Activated T-helper 1 cell treated with Interleukin-2 at 50 U/mL for 16 hours (primary cell): ENCODE measurements around the gene NFE2L3.
"Not testable (repeated sequence)": the region's sequence is repeated elsewhere in the genome, so short reads cannot be mapped to it uniquely, and the experiment has no call there.

ENCODE experiments used
- DNase-seq: peaks from one replicate; pipeline ENCODE4 v3.0.0-alpha.2; 2020; ENCODE audit warnings: low read depth

Gene NFE2L3

DNA sequence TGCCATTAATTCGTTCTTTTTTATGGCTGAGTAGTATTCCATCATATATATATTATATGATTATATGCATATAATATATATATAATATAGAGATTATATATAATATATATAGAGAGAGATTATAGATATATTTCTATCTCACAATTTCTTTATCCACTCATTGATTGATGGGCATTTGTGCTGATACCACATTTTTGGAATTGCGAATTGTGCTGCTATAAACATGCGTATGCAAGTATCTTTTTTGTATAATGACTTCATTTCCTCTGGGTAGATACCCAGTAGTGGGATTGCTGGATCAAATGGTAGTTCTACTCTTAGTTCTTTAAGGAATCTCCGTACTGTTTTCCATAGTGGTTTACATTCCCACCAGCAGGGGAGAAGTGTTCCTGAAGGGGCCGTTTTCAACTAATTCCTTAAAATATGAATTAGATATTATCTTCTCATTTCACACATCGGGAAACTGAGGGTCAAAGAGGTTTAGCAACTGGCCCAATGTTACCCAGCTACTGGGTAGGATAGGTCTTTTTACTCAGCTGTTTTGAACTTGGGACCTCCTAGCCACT, 16.5 kb downstream of the NFE2L3 start:
- DNase-seq = no peak

DNA sequence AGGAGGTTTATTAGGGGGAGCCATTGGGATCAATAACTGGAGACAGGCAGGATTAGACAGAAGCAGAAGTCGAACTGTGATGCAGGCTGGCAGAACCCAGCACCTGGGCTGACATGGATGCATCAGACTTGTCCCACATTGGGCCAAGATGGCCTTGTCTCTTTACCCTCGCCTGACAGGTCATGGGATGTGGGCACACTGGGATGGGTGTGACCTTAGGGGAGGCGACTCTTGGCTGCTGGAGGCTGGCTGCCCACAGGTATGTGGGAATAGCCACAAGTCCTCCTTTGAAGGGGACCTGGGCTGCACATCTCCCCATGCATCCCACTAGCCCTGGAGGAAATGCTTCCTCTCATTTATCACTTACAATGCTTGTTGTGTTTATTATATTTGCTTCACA, 17.3 kb downstream of the NFE2L3 start:
- no peak for DNase-seq

DNA sequence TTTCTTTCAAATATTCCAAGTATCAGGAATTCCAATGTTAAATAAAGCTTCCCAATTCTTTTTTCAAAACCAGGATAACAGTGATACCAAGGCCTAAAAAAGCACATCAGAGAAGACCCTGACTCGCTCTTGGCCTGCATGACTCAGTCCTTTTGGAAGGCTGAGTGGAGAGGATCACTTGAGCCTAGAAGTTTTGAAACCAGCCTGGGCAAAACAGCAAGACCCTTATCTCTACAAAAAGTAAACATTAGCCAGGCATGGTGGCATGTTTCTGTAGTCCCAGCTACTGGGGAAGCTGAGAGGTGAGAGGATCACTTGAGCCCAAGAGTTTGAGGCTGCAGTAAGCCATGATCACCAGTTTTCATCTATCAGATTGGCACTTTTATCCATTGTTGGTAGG, 18.7 kb downstream of the NFE2L3 start:
- DNase-seq = no peak

DNA sequence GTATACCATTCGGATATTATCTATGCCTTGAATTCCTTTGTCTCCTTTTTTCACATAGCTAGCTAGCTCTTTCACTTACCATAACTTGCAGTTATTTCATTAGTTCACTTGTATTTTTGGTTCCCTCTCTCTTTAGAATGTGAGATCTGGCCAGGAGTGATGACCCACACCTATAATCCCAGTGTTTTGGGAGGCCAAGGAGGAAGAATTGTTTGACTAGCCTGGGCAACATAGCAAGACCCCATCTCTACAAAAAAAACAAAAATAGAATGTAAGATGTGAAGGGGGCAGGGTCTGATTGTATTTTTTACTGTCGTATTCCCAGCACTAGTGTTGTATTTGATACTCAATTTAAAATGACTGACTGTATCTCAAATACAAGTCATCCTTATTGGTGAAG, 19.6 kb downstream of the NFE2L3 start:
- DNase-seq = no peak

DNA sequence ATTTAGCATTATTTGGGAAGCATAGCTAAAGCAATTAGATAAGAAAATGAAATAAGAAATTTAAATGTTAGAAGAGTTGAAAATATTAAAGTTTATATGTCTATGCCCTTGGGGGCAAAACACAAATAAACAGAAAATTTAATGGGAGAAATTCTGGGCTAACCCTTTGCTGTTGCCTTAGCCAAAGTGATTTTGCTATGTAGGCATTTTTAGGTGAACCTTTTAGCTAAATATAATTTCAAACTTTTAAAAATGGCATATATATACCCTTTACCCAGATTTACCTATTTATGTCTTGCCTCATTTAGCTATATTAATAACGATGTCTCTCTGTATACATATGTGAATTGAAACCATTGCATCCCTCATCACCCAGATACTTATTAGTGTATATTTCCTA, 20.1 kb downstream of the NFE2L3 start:
- DNase-seq = no peak

DNA sequence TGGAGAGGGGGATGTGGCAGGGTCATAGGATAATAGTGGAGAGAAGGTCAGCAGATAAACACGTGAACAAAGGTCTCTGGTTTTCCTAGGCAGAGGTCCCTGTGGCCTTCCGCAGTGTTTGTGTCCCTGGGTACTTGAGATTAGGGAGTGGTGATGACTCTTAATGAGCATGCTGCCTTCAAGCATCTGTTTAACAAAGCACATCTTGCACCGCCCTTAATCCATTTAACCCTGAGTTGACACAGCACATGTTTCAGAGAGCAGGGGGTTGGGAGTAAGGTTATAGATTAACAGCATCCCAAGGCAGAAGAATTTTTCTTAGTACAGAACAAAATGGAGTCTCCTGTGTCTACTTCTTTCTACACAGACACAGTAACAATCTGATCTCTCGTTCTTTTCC, 23.9 kb downstream of the NFE2L3 start:
- not testable (repeated sequence) for DNase-seq

DNA sequence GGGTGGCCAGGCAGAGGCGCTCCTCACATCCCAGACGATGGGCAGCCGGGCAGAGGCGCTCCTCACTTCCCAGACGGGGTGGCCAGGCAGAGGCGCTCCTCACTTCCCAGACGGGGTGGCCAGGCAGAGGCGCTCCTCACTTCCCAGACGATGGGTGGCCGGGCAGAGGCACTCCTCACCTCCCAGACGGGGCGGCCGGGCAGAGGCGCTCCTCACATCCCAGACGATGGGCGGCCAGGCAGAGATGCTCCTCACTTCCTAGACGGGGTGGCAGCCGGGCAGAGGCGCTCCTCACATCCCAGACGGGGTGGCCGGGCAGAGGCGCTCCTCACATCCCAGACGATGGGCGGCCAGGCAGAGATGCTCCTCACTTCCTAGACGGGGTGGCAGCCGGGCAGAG, 24.7 kb downstream of the NFE2L3 start:
- DNase-seq = not testable (repeated sequence)

DNA sequence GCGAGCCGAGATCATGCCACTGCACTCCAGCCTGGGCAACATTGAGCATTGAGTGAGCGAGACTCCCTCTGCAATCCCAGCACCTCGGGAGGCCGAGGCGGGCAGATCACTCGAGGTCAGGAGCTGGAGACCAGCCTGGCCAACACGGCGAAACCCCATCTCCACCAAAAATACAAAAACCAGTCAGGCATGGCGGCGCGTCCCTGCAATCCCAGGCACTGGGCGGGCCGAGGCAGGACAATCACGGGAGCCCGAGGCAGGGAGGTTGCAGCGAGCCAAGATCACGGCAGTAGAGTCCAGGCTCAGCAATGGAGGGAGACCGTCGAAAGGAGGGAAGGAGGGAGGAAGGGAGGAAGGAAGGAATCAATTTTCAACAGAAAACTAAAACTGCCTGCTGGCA, 25.3 kb downstream of the NFE2L3 start:
- not testable (repeated sequence) for DNase-seq

DNA sequence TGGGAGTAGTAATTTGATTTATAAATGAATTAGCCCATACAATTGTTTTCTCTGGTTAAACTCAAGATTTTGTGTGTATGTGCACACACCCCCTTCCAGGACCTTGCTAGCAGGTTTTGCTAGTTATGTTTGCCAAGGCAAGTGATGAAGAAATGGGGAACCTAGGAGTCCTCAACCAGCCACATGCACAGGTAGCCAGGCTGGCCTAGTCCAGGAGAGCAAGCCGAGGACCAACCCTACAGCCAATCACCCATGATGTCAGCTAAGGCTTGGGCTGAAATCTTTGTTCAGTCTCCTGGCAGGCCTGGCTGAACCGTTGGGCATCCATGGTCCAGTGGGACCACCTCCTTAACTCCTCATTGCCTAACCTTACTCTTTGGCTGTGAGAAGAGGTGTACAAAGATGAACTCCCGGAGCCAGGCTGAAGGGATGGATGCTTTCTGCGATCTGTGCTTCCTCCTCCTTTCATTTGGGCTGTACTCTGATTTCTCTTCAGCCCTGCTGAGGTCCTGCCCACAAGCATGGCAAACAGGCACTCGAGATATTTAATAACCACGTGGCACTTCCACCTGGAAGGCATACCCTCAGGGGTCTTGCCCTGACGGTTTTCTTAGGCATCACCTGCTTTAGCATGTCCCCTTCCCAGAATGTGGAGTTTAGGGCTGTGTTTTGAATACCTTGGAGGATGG, 26.4 kb downstream of the NFE2L3 start:
- DNase-seq = no peak

DNA sequence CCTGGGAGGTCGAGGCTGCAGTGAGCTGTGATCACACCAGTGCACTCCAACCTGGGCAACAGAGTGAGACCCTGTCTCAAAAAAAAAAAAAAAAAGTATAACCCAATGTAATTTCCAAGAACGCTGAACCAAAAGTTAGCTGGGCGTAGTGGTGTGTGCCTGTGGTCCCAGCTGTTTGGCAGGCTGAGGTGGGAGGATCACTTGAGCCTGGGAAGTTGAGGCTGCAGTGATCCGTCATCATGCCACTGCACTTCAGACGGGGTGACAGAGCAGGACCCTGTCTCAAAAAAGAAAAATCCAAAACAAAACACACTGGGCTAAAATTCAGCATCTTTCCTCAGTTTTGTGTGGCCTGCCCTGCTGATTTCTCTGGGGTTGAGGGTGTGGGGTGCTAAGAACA, 27.4 kb downstream of the NFE2L3 start:
- no peak for DNase-seq

DNA sequence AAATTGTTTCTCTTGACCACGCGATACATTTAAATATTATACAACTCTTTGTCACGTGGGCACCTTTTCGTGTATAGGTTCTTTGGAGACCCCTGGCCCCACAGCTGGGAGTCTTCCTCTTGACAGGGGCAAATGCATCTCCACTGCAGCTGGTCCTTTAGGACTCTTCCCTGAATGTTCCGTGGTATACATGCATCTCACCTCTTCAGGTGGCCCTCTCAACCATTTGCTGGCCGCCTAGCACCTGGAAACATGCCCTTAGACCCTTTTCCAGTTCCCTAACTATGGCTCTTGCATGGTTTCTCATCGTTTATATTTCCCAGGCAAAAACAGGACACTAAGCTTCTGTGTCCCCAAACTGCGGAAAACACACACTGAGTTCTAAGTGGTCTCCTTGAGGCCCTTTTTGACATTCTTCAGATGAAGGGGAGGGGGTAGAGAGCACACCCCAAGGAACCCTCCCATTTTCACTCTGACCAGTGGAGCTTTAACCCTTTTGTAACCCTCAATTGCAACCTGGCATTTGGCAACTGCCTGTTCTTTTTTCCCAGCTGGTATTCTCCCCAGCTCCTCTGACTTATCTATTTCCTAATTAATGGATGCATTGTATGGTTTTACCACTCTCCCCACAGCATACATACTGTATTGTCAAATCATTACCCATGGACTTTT, 28.0 kb downstream of the NFE2L3 start:
- DNase-seq = no peak

DNA sequence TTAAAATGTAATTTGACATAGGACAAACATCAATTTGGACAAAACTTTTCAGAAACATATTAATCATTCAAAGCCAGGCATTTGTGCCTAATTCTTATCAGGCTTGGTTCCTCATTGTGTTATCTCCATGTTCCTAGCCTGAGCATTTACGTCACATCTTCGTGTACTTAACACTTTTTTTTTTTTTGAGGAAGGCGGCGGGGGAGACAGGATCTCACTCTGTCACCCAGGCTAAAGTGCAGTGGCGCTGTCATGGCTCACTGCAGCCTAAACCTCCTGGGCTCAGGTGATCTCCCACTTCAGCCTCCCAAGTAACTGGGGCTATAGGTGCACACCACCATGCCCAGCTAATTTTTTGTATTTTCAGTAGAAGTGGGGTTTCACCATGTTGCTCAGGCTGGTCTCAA, 28.8 kb downstream of the NFE2L3 start:
- DNase-seq = no peak

DNA sequence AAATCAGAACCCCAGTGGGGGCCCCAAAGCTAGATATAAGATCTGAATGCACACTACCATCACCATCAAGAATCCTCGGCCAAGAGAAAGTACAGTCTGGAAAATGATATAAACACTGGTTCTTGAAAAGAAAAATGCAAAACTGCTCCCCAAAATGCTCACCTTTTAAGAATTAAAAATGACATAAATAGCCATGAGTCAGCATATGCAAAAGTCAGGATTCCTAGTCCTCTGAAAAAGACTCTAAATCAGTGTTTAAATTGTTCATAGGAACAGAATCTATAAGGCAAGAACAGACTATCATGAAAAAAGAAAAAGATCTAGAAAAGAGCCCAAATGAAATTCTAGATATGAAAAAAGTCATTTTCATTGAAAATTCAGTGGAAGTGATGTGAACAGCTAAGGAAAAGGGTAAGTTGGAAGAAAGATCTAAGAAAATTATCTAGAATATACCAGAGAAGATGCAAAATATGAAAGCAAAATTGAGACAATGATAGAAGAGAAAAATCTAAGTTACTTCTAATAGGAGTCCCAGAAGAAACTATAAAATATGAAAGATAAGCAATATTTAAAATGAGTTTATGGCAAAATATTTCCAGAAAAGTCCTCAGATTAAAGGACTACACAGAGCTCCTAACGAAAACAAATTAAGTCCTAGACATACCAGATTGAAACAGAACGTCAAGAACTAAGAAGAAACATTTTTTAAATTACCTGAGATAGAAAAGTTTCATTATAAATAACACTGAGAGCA, 29.7 kb downstream of the NFE2L3 start:
- no peak for DNase-seq

DNA sequence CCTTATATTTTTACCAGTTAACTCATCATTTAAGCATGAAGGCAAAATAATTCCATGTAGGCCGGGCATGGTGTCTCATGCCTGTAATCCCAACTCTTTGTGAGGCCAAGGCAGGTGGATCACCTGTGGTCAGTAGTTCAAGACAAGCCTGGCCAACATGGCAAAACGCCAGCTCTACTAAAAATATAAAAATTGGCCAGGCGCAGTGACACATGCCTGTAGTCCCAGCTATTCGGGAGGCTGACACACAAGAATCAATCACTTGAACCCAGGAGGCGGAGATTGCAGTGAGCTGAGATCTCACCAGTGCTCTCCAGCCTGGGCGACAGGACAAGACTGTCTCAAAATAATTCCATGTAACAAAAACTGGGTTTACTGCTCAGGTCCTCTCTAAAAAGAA, 30.3 kb downstream of the NFE2L3 start:
- DNase-seq = no peak

DNA sequence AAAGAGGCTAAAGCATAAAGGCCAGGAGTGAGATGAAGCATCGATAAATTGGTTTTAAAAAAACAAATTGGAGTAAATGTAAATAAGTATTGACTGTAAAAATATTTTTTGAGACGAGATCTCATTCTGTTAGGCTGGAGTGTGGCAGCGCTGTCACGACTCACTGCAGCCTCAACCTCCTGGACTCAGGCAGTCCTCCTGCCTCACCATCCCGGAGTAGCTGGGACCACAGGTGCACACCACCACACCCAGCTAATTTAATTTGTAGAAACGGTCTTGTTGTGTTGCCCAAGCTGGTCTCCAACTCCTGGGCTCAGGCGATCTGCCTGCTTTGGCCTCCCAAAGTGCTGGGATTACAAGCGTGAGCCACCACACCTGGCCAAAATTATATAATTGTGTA, 30.7 kb downstream of the NFE2L3 start:
- no peak for DNase-seq

DNA sequence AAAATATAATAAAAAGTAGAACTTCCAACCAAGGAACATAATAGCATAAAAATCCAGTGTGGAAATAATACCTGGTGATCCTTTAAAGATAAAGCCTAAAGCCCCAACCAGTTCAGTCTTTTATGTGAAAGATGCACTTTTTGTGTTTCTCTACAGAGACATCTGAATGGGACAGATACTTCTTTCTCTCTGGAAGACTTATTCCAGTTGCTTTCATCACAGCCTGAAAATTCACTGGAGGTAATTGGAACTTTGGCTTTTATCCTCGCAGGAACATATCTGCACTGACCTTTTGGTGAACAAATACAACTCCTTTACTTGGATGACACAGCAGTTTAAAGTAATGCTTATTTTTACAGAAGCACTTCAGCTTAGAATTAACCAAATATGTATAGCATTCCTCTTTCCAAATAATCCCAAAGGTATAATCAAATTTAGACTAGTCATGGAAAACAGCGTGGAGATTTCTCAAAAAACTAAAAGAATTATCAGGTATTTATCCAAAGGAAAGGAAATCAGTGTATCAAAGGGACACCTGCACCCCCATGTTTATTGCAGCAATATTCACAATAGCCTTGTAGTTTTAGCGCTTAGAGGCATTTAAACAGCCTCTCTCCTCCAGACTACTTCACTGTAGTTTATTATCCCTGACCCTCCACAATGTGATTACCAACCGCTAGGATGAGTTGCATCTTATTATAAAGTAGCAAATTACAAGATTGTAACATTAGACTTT, 31.7 kb downstream of the NFE2L3 start:
- no peak for DNase-seq

DNA sequence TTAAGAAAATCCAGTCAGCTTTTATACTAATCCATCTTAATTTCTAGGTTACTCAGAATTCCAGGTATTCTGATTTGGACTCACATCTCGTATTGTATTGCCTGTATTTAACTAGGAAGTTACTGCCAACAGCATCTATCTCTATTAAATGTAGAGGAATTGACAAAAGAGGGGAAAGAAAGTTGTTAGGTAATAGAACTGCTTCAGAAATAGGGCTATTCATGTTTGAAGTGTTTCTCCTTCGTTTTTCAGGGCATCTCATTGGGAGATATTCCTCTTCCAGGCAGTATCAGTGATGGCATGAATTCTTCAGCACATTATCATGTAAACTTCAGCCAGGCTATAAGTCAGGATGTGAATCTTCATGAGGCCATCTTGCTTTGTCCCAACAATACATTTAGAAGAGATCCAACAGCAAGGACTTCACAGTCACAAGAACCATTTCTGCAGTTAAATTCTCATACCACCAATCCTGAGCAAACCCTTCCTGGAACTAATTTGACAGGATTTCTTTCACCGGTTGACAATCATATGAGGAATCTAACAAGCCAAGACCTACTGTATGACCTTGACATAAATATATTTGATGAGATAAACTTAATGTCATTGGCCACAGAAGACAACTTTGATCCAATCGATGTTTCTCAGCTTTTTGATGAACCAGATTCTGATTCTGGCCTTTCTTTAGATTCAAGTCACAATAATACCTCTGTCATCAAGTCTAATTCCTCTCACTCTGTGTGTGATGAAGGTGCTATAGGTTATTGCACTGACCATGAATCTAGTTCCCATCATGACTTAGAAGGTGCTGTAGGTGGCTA, 32.5 kb downstream of the NFE2L3 start:
- DNase-seq = not testable (repeated sequence)

DNA sequence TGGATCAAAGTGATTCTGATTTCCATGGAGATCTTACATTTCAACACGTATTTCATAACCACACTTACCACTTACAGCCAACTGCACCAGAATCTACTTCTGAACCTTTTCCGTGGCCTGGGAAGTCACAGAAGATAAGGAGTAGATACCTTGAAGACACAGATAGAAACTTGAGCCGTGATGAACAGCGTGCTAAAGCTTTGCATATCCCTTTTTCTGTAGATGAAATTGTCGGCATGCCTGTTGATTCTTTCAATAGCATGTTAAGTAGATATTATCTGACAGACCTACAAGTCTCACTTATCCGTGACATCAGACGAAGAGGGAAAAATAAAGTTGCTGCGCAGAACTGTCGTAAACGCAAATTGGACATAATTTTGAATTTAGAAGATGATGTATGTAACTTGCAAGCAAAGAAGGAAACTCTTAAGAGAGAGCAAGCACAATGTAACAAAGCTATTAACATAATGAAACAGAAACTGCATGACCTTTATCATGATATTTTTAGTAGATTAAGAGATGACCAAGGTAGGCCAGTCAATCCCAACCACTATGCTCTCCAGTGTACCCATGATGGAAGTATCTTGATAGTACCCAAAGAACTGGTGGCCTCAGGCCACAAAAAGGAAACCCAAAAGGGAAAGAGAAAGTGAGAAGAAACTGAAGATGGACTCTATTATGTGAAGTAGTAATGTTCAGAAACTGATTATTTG, 33.3 kb downstream of the NFE2L3 start:
- no peak for DNase-seq

DNA sequence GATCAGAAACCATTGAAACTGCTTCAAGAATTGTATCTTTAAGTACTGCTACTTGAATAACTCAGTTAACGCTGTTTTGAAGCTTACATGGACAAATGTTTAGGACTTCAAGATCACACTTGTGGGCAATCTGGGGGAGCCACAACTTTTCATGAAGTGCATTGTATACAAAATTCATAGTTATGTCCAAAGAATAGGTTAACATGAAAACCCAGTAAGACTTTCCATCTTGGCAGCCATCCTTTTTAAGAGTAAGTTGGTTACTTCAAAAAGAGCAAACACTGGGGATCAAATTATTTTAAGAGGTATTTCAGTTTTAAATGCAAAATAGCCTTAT, 33.8 kb downstream of the NFE2L3 start:
- DNase-seq = no peak

DNA sequence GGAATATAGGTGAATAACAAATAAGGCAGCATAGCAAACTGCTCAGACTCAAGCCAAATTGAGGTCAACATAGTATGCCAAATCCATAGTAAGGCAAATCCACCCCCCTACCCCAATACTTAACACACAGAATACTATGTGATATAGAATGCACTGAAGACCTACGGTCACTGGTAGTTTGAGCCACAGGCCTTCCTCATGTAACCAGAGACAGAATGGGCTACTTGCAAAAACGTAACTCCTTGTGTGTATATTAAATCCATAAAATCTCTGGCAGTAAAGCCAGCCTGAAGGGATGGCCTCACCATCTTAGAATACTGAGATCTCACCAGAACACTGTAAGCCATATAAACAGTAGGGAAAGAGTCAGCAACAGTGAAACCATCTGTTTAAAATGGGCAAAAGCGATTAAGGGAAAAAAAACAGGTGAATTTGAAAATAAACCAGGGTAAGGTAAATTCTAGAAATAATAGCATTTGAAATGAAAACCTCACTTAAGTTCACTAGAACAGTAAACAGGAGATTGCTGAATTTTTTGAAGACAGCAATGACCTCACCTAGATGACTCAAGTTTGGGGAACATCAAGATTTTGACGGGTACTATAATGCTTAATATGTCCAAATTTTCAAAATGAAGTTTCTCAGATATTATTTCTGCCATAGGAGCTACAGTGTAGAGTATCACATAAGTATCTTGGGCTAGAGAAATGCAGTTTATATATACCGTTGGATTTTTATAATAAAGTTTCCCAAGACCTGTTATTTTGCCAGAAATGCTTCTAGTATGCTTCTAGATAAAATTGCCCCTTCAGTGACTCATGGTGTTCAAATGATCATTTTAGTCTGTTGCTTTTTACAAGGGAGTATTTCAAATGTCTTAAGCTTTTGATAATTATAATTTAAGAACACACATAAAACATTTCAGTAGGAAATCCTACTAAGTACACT, 34.6 kb downstream of the NFE2L3 start:
- no peak for DNase-seq
